Stimulated activated CD4-positive, alpha-beta T cell treated with anti-CD3 and anti-CD28 coated beads, Interleukin-15, amount 100 ng/mL, for 48 hours (primary cell): ENCODE measurements around the gene HOXC11.
A peak's percentile ranks its signal among the peaks of the same experiment; 100 is the strongest.

Experiments
- DNase-seq, 2 donors: peaks; one replicate each; pipeline ENCODE4 v3.0.0-alpha.2; 2020; ENCODE audit warnings: low read depth in 2 of 2

The HOXC11 gene

DNA sequence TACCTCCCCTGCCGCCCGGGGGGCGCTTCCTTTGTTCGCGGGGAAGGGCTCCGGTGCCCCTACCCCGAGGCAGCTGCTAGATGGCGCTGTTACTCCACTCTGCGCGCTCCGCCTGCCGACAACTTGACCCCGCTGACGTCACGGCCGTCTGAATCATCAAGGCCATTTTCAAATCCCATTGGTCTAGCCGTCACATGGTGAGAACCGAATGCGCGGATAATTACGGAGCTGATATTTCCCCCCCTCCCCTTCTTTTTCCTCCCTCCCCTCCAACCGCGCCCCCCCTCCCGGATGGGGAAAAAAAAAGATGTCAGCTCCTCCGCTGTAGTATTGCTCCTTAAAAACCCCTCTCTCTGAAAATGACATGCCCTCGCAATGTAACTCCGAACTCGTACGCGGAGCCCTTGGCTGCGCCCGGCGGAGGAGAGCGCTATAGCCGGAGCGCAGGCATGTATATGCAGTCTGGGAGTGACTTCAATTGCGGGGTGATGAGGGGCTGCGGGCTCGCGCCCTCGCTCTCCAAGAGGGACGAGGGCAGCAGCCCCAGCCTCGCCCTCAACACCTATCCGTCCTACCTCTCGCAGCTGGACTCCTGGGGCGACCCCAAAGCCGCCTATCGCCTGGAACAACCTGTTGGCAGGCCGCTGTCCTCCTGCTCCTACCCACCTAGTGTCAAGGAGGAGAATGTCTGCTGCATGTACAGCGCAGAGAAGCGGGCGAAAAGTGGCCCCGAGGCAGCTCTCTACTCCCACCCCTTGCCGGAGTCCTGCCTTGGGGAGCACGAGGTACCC is 12.2 kb downstream of the HOXC11 start, which contains the start of gene HOXC10:
Gene HOXC10, plus strand, starts transcription at position 246 of the 791 bp plus-strand sequence. Its CDS starts 114 bp downstream, at position 360.
- peak; percentile 83 to 85 for DNase-seq

DNA sequence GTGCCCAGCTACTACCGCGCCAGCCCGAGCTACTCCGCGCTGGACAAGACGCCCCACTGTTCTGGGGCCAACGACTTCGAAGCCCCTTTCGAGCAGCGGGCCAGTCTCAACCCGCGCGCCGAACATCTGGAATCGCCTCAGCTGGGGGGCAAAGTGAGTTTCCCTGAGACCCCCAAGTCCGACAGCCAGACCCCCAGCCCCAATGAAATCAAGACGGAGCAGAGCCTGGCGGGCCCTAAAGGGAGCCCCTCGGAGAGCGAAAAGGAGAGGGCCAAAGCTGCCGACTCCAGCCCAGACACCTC is 12.7 kb downstream of the HOXC11 start:
- DNase-seq: no peak

GRCh38 chr12:53985994-53986685 is 13.2 kb downstream of the HOXC11 start:
- DNase-seq: no peak

- no peak for DNase-seq
Measured at GRCh38 chr12:53986686-53987483, 14.0 kb downstream of the HOXC11 start.

DNA sequence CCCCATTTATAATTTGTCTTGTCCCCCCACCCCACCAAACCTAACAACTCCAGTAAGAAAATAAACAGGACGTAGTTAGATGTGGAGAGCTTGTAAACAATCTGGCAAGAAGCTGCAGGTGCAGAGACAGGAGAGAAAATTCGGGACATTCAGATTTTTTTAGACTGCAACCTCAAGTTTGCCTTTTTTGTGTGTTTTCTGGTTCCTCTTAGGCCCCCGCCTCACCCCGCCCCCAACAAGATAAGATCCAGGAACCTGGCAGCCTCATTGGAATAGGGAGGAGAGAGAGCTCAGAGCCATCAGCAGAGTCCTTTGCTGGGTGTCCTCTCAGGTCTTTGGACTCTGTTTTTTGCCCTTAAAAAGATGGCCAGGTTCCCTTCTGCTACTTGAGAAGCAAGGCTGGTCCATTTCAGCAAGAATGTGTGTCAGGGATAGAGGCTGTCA is 14.9 kb downstream of the HOXC11 start:
- no peak for DNase-seq

GRCh38 chr12:53988541-53989226 is 15.8 kb downstream of the HOXC11 start:
- no peak for DNase-seq

DNA sequence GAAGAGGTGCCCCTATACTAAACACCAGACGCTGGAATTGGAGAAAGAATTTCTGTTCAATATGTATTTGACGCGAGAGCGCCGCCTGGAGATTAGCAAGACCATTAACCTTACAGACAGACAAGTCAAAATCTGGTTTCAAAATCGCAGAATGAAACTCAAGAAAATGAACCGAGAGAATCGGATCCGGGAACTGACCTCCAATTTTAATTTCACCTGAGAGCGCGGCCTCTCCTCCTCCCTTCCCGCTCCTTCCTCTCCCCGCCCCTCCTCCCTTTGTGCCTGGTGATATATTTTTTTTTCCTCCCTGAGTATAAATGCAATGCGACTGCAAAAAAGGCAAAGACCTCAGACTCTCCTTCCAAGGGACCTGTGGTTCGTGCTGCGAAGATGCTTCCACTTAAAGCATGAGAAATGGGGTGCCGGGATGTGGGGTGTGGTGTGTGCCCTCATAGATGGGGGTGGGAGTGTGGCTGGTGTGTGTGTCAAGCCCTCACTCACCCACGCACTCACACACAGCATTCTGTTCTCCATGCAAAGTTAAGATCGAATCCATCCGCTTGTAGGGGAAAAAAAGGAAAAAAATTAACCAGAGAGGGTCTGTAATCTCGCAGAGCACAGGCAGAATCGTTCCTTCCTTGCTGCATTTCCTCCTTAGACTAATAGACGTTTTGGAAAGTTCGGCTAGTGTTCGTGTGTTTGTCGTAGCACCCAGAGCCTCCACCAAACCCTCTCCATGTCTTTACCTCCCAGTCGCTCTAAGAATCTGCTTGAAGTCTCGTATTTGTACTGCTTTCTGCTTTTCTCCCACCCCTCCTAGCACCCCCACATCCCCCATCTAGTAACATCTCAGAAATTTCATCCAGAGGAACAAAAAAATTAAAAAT is 16.5 kb downstream of the HOXC11 start:
- DNase-seq: no peak

DNA sequence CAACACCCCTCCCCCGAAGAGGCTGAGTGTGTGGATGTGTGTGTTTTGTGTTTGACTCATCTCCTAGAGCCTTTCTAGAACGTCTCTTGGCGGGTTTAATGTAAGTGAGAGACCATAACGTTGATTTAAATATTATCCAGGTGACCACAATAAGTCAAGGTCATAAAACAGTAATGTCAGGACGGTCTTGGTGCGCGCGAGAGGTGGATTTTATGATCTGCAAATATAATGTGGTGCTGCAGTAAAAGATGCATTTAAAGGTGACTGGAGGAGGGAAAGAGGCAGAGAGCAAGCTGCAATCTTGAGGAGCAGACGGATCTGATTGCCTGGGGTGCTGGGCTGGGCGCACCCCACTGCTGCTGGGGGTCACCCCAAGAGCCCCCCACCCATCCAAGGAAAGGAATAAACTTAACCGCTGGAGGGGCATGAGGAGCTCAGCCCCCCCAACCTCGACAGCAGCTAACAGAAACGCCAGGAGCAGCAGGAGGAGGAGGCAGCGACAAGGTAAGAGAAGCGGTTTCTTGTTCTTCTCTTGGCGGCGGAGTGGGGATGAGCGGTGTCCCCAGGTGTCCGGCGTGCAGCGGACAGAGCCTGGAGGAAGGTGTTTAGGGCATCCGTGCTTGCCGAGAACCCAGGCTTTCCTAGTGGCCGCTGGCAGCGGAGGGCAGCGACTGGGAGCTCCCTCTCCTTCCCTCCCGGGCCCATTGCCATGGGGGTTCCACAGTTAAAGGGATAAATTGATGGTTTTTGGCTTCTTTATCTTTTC is 17.6 kb downstream of the HOXC11 start:
- DNase-seq: no peak

DNA sequence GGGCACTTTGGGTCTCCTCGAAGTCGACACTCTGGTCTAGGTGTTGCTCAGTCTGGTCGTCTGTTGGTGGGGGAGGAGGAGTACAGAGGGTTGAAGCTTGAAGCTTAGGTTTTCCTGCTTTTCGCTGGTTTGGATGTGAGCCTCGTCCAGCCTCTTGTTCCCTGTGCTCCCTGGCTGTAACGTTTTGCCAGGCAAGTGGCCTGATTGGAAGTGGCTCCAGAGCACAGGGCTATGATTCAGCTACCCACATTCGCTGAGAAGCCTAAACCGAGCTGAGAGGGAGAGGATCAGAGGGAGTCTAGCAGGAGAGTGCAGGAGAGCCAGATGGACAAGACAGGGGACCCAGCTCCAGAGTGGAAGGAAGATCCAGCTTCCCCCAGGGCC is 18.1 kb downstream of the HOXC11 start:
- DNase-seq: no peak

- DNase-seq: no peak
Measured at GRCh38 chr12:53992377-53992889, 19.5 kb downstream of the HOXC11 start.

GRCh38 chr12:53993162-53994008 is 20.5 kb downstream of the HOXC11 start:
- DNase-seq: no peak

DNA sequence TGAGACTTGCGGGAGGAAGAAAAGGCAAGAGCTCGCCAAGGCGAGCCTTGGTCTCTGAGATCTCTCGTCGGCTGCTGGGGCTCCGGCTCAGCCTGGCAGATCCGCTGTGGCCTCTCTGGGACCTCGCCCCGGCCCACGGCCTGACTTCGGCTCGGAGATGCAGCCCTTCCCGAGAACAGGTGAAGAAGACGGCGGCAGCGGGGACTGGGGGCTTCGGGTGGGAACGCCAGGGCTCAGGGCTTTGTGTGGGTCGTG is 21.0 kb downstream of the HOXC11 start:
- no peak for DNase-seq

- no peak for DNase-seq
Measured at GRCh38 chr12:53994264-53995001, 21.5 kb downstream of the HOXC11 start.

GRCh38 chr12:53995002-53995377 is 22.1 kb downstream of the HOXC11 start:
- no peak for DNase-seq

- no peak for DNase-seq
Measured at GRCh38 chr12:53995378-53996239, 22.7 kb downstream of the HOXC11 start.

DNA sequence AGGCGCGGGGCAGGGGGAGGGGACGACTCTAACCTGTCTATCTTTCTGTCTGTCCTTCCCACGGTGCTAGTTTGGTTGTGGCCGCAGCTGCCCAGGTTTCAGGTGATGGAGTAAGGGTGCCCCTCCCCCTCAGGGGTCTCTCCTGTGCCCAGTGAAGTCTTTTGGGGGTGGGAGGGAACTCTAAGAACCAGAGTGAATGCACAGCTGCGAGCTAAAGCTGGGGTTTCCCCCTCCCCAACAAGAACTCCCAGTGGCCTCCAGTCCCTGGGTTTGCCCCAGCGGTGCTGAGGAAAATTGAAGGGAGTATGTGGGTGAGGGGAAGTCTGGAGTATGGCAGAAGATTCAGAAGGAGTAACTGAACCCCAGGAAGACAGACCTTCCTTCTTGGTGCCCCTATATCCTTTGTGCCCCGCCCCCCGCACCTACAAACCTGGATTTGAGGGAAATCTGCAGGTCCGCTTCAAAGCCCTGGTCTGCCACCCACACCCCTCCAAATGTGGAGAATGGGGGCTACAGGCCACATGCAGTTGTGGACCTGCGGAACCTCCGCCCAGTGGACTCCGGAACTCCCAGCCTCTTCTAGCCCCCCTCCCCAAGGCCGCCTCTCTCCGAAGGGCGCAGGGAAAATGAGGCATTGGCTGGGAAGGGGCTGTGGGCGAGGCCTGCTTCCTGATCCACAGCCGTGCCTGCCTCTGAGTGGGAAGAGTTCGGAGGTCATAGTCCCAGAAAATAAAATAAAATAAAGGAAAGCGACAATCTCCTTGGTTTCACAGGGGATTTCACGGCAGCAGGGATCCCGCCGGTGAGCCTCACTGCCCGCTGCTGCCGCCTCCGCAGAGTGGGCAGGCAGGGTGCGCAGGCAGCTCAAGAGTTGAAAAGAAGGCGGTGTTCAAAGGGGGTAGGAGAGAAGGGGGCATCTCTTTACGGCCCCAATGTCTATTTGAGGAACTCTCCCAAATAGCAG is 23.6 kb downstream of the HOXC11 start:
- DNase-seq: no peak
